Measurements from ENCODE around the gene EXOC6B.

GRCh38 chr2:72325592-72326422 is 500.0 kb downstream of the EXOC6B start:
- peak; percentile 16 to 74 (median 36) for TF ChIP-seq CTCF (IDR thresholded peaks at IDR 0.05)
- no peak for TF ChIP-seq POLR2A (IDR thresholded peaks at IDR 0.05)
